ENCODE results near the gene ICE2. TPM values are rescaled to one million over a fixed set of nuclear protein-coding genes. Genes with fewer than 3 reads are reported as not detected.

The ICE2 gene
- total RNA-seq, 1 experiment from 2014 or later, result 76.5 TPM

GRCh38 chr15:60469893-60470641 is 8.9 kb downstream of the ICE2 start:
- intact Hi-C loops (cut with micrococcal nuclease; ENCODE audit: unreplicated experiment), result no loop called here
- Histone ChIP-seq H3K4me3 (ENCODE audit: low read depth, low read length, poor library complexity, severe bottlenecking) (no peak overlapping the region), H3K27ac (ENCODE audit: low read depth, low read length, poor library complexity, severe bottlenecking) (peak overlapping the region; percentile 27), H3K27me3 (replicated peaks; ENCODE audit: insufficient read depth, low read depth, low read length, poor library complexity) (no peaks in the 10 kb centered on the region), H3K9me3 (ENCODE audit: low read depth, low read length, poor library complexity, severe bottlenecking) (no peaks in the 10 kb centered on the region), H3K4me1 (ENCODE audit: insufficient read depth, low read length, poor library complexity, severe bottlenecking) (peaks cover 18% of the 10 kb centered on the region), H3K36me3 (ENCODE audit: insufficient read depth, low read length, poor library complexity, severe bottlenecking) (peaks cover 51% of the 10 kb centered on the region)
- ChIA-PET CTCF (no interaction called here), POLR2A (ENCODE audit: low non-redundant PET) (no interaction called here)
- no peak for TF ChIP-seq EZH2 (IDR thresholded peaks at IDR 0.05; ENCODE audit: borderline replicate concordance, low read depth, low read length, poor library complexity, severe bottlenecking)
- TF ChIP-seq CTCF (conservative IDR thresholded peaks at IDR 0.05; ENCODE audit: low read depth, low read length), result no peak
- no TSS peak for BruUV-seq (replicated peaks)
- DNase-seq (ENCODE audit: low spot score), result peak; percentile 15

DNA sequence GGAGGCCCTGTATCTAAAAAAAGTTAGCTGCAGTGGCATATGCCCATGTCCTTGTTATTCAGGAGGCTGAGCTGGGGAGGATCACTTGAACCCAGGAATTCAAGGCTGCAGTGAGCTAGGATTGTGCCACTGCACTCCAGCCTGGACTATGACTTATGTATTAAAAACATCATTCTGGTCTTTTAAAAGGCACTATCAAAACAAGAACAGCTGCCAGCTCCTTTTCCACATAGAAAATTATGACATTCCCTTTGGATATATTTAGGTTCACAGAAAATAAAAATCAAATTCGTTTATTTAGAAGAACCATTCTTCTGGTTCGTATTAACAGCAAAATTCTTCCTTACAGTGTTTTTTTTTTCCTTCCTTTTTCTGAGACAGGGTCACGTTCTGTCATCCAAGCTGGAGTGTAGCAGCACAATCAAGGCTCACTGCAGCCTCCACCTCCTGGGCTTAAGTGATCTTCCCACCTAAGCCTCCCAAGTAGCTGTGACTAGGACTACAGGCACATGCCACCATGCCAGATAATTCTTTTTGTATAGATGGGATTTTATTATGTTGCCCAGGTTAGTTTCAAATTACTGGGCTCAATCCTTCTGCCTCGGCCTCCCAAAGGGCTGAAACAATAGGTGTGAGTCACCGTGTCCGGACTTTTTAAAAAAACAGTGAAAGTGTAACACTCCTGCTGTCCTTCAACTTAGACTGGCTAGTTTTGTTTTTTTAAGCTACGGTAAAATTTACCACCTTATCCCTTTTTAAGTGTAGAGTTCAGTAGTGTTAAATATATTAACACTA is 13.9 kb downstream of the ICE2 start:
- H3K27ac ChIP-seq (ENCODE audit: low read depth, low read length, poor library complexity, severe bottlenecking), result no peak overlapping the region
- BruUV-seq (replicated peaks), result no TSS peak
- CTCF ChIA-PET, result no interaction called here

GRCh38 chr15:60462027-60462426 is 16.9 kb downstream of the ICE2 start:
- no peak for DNase-seq (ENCODE audit: low spot score)
- TF ChIP-seq CTCF (conservative IDR thresholded peaks at IDR 0.05; ENCODE audit: low read depth, low read length), result no peak
- intact Hi-C loops (cut with micrococcal nuclease; ENCODE audit: unreplicated experiment), result no loop called here
- H3K4me1 ChIP-seq (ENCODE audit: insufficient read depth, low read length, poor library complexity, severe bottlenecking), result peaks cover 17% of the 10 kb centered on the region
- H3K9me3 ChIP-seq (ENCODE audit: low read depth, low read length, poor library complexity, severe bottlenecking), result no peaks in the 10 kb centered on the region
- POLR2A ChIA-PET (ENCODE audit: low non-redundant PET), result no interaction called here
- H3K27ac ChIP-seq (ENCODE audit: low read depth, low read length, poor library complexity, severe bottlenecking), result no peak overlapping the region
- BruUV-seq (replicated peaks), result no TSS peak
- CTCF ChIA-PET, result no interaction called here
- no peaks in the 10 kb centered on the region for H3K27me3 ChIP-seq (replicated peaks; ENCODE audit: insufficient read depth, low read depth, low read length, poor library complexity)
- H3K36me3 ChIP-seq (ENCODE audit: insufficient read depth, low read length, poor library complexity, severe bottlenecking), result peaks cover 16% of the 10 kb centered on the region
- H3K4me3 ChIP-seq (ENCODE audit: low read depth, low read length, poor library complexity, severe bottlenecking), result no peak overlapping the region

More for the DNA sequence above, 13.9 kb downstream of the ICE2 start:
- Histone ChIP-seq H3K4me1 (ENCODE audit: insufficient read depth, low read length, poor library complexity, severe bottlenecking) (peaks cover 8% of the 10 kb centered on the region), H3K4me3 (ENCODE audit: low read depth, low read length, poor library complexity, severe bottlenecking) (no peak overlapping the region), H3K27me3 (replicated peaks; ENCODE audit: insufficient read depth, low read depth, low read length, poor library complexity) (no peaks in the 10 kb centered on the region), H3K36me3 (ENCODE audit: insufficient read depth, low read length, poor library complexity, severe bottlenecking) (peaks cover 34% of the 10 kb centered on the region), H3K9me3 (ENCODE audit: low read depth, low read length, poor library complexity, severe bottlenecking) (no peaks in the 10 kb centered on the region)
- no peak for DNase-seq (ENCODE audit: low spot score)
- POLR2A ChIA-PET (ENCODE audit: low non-redundant PET), result interaction anchor here (0.6 kb wide), 1 partner anchor 59 kb away, joined by 3 read pairs; no protein-coding TSS in a partner anchor
- TF ChIP-seq EZH2 (IDR thresholded peaks at IDR 0.05; ENCODE audit: borderline replicate concordance, low read depth, low read length, poor library complexity, severe bottlenecking) (no peak), CTCF (conservative IDR thresholded peaks at IDR 0.05; ENCODE audit: low read depth, low read length) (no peak)
- intact Hi-C loops (cut with micrococcal nuclease; ENCODE audit: unreplicated experiment), result no loop called here
